ENCODE data around the gene TMEM139.

TMEM139 gene

DNA sequence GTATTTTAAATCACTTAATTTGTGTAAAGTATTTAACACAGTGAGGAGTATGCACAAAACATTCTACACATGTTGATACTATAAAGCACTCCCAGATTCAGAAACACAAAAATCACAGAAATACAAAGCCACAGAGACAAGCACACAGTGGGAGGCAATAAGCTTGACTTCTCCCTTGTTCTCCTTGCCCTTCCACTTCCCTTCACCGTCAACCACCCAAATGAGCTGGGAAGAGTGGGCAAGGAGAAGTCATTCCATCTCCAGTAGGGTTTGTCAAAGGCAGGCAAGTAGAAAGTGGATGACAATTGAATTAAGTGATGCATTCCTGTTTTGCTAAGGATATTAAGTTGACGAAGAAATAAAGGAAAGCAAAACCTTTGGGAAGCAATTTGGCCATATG is 4.2 kb upstream of the TMEM139 start:
- H3K27ac ChIP-seq (ENCODE audit: low read depth, low read length), result no peak overlapping the region
- H3K4me1 ChIP-seq (ENCODE audit: control insufficient read depth, insufficient read depth, low read length), result peaks cover 22% of the 10 kb centered on the region
- H3K36me3 ChIP-seq (ENCODE audit: control insufficient read depth, insufficient read depth, low read length), result no peaks in the 10 kb centered on the region
- peaks cover 7% of the 10 kb centered on the region; the same call in 1 of the 2 replicates for H3K27me3 ChIP-seq (ENCODE audit: control insufficient read depth, insufficient read depth, low read length)
- no peak overlapping the region for H3K9ac ChIP-seq (ENCODE audit: low read depth, low read length)
- no peak overlapping the region for H3K4me3 ChIP-seq (ENCODE audit: low read depth, low read length)
- no peaks in the 10 kb centered on the region for H3K9me3 ChIP-seq (ENCODE audit: control insufficient read depth, insufficient read depth, low read length)

DNA sequence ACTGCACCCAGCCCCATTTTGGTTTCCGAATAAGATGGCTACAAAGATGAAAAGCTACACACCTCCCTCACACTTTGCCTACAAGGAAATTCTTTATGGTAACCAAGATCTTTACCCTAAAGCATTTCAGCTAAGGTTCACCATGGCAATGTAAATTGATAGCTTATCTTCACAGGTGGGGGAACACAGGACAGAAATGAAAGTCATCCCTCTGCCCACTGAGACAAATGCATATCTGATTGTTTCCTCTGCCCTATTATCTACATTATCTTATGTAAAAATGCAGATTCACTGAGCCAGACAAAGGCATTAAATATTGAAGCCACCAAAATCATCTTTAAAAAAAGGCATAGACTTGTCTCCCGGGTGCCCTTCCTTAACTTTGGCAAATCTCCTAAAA is 3.2 kb upstream of the TMEM139 start:
- Histone ChIP-seq H3K9me3 (ENCODE audit: control insufficient read depth, insufficient read depth, low read length) (no peaks in the 10 kb centered on the region), H3K4me3 (ENCODE audit: low read depth, low read length) (no peak overlapping the region), H3K36me3 (ENCODE audit: control insufficient read depth, insufficient read depth, low read length) (no peaks in the 10 kb centered on the region), H3K9ac (ENCODE audit: low read depth, low read length) (no peak overlapping the region), H3K27ac (ENCODE audit: low read depth, low read length) (no peak overlapping the region), H3K27me3 (ENCODE audit: control insufficient read depth, insufficient read depth, low read length) (peaks cover 16% of the 10 kb centered on the region), H3K4me1 (ENCODE audit: control insufficient read depth, insufficient read depth, low read length) (peaks cover 23% of the 10 kb centered on the region)

DNA sequence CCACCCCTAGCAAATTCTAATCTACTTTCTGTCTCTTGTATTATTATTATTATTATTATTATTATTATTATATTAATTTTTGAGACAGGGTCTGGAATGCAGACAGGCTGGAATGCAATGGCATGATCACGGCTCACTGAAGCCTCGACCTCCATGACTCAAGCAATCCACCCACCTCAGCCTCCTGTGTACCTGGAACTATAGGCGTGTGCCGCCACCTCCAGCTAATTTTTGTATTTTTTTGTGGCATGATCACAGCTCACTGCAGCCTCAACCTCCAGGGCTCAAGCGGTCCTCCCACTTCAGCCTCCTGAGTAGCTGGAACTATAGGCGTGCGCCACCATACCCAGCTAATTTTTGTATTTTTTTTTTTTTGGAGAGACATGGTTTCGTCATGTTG is 2.6 kb upstream of the TMEM139 start:
- H3K27ac ChIP-seq (ENCODE audit: low read depth, low read length), result no peak overlapping the region
- peaks cover under 1% of the 10 kb centered on the region; the same call in 1 of the 2 replicates for H3K9me3 ChIP-seq (ENCODE audit: control insufficient read depth, insufficient read depth, low read length)
- no peaks in the 10 kb centered on the region for H3K36me3 ChIP-seq (ENCODE audit: control insufficient read depth, insufficient read depth, low read length)
- H3K9ac ChIP-seq (ENCODE audit: low read depth, low read length), result no peak overlapping the region
- H3K4me1 ChIP-seq (ENCODE audit: control insufficient read depth, insufficient read depth, low read length), result peaks cover 23% of the 10 kb centered on the region
- peaks cover 22% of the 10 kb centered on the region for H3K27me3 ChIP-seq (ENCODE audit: control insufficient read depth, insufficient read depth, low read length)
- no peak overlapping the region for H3K4me3 ChIP-seq (ENCODE audit: low read depth, low read length)

DNA sequence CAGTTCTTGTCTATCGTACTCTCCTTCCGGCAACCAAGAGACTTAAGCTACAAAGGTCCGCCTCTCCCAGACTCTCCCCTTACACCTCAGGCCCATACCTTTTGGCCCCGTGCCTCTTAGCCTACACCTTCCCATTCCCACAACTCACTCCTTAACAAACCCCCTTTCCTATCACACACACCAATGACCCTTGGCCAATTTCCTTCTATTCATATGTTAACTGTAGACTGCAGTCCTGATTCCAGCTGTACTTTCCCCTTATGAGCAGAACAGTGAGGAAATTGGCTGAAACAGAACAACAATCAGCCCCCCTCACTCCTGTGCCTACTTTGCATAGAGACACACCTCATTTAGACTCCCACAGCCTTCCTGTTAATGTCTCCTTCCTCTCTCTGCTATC is 1.4 kb upstream of the TMEM139 start:
- H3K9ac ChIP-seq (ENCODE audit: low read depth, low read length), result no peak overlapping the region
- H3K27ac ChIP-seq (ENCODE audit: low read depth, low read length), result no peak overlapping the region
- no peaks in the 10 kb centered on the region for H3K36me3 ChIP-seq (ENCODE audit: control insufficient read depth, insufficient read depth, low read length)
- H3K4me3 ChIP-seq (ENCODE audit: low read depth, low read length), result no peak overlapping the region
- H3K27me3 ChIP-seq (ENCODE audit: control insufficient read depth, insufficient read depth, low read length), result peaks cover 29% of the 10 kb centered on the region
- peaks cover 6% of the 10 kb centered on the region for H3K9me3 ChIP-seq (ENCODE audit: control insufficient read depth, insufficient read depth, low read length)
- H3K4me1 ChIP-seq (ENCODE audit: control insufficient read depth, insufficient read depth, low read length), result peaks cover 23% of the 10 kb centered on the region

DNA sequence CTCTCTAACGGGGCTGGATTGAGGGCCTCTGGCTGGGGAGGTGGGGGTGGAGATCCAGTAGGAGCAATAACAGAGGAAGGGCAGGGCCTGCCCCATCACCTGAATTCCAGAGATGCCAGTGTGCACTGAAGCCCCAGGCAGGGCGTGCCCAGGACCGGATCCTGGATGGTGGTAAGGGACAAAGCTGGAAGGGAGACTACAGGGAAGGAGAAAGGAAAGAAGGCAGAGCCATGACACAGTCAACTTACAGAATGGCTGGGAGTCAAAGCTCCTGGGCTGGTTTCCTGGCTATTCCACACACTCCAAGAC is 666 bp downstream of the TMEM139 start:
- H3K9ac ChIP-seq (ENCODE audit: low read depth, low read length), result no peak overlapping the region
- H3K4me1 ChIP-seq (ENCODE audit: control insufficient read depth, insufficient read depth, low read length), result peaks cover 29% of the 10 kb centered on the region
- peaks cover 2% of the 10 kb centered on the region for H3K36me3 ChIP-seq (ENCODE audit: control insufficient read depth, insufficient read depth, low read length)
- H3K9me3 ChIP-seq (ENCODE audit: control insufficient read depth, insufficient read depth, low read length), result peaks cover 6% of the 10 kb centered on the region
- no peak overlapping the region for H3K27ac ChIP-seq (ENCODE audit: low read depth, low read length)
- peaks cover 29% of the 10 kb centered on the region for H3K27me3 ChIP-seq (ENCODE audit: control insufficient read depth, insufficient read depth, low read length)
- peak overlapping the region; percentile 53; the same call in 1 of the 2 replicates for H3K4me3 ChIP-seq (ENCODE audit: low read depth, low read length)

DNA sequence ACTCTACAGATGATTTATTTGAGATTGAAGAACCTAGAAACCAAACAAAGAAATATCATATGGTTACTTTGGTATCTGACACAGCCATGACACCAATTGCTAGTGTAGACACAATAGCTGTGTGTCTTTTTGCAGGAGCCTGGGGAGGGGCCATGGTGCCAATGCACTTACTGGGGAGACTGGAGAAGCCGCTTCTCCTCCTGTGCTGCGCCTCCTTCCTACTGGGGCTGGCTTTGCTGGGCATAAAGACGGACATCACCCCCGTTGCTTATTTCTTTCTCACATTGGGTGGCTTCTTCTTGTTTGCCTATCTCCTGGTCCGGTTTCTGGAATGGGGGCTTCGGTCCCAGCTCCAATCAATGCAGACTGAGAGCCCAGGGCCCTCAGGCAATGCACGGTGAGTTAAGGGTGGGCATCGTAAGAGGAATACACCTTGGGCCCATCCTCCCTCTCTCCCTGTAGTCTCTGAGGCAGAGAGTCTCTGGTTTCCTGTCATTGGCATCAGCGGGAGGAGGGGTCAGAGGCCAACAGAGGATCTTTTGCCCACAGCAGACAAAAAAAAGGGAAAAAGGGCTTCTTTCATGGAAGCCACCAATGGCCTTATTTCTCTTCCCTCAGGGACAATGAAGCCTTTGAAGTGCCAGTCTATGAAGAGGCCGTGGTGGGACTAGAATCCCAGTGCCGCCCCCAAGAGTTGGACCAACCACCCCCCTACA is 1.2 kb downstream of the TMEM139 start:
- peaks cover 29% of the 10 kb centered on the region for H3K27me3 ChIP-seq (ENCODE audit: control insufficient read depth, insufficient read depth, low read length)
- H3K9me3 ChIP-seq (ENCODE audit: control insufficient read depth, insufficient read depth, low read length), result peaks cover 6% of the 10 kb centered on the region
- H3K4me1 ChIP-seq (ENCODE audit: control insufficient read depth, insufficient read depth, low read length), result peaks cover 29% of the 10 kb centered on the region
- no peak overlapping the region for H3K9ac ChIP-seq (ENCODE audit: low read depth, low read length)
- H3K27ac ChIP-seq (ENCODE audit: low read depth, low read length), result no peak overlapping the region
- H3K36me3 ChIP-seq (ENCODE audit: control insufficient read depth, insufficient read depth, low read length), result peaks cover 7% of the 10 kb centered on the region
- H3K4me3 ChIP-seq (ENCODE audit: low read depth, low read length), result no peak overlapping the region

DNA sequence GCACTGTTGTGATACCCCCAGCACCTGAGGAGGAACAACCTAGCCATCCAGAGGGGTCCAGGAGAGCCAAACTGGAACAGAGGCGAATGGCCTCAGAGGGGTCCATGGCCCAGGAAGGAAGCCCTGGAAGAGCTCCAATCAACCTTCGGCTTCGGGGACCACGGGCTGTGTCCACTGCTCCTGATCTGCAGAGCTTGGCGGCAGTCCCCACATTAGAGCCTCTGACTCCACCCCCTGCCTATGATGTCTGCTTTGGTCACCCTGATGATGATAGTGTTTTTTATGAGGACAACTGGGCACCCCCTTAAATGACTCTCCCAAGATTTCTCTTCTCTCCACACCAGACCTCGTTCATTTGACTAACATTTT is 1.7 kb downstream of the TMEM139 start:
- H3K27ac ChIP-seq (ENCODE audit: low read depth, low read length), result no peak overlapping the region
- no peak overlapping the region for H3K9ac ChIP-seq (ENCODE audit: low read depth, low read length)
- peaks cover 29% of the 10 kb centered on the region for H3K4me1 ChIP-seq (ENCODE audit: control insufficient read depth, insufficient read depth, low read length)

DNA sequence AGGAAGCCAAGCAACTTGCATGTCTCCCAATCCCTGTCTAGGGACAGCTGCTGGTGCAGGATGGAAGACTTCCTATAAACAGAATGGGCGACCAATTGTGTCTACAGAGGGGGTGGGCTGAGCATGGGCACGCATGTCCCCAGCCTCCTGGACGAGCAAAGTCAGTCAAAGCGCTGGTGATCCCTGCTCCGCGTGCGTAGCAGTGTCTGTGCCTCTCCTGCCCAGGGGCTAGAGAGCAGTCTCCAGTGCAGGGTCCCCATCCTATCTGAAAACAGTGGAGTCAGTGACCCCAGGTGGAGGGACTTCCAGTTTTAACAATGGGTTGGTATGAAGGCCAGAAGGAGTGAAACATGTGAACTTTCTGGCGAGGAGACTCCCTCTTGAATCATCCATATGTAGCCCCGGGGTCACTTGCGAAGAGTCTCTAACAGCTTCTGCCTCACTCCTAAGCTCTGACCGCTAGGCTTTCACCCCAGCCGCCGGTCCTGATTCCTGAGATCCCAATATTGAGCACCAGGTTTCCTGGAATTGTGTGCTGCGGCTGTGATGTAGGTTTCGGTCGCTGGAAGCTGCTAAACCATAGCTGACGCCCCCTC is 2.7 kb downstream of the TMEM139 start:
- Histone ChIP-seq H3K27me3 (ENCODE audit: control insufficient read depth, insufficient read depth, low read length) (peaks cover 29% of the 10 kb centered on the region), H3K9ac (ENCODE audit: low read depth, low read length) (no peak overlapping the region), H3K27ac (ENCODE audit: low read depth, low read length) (no peak overlapping the region), H3K4me1 (ENCODE audit: control insufficient read depth, insufficient read depth, low read length) (peaks cover 29% of the 10 kb centered on the region), H3K36me3 (ENCODE audit: control insufficient read depth, insufficient read depth, low read length) (peaks cover 20% of the 10 kb centered on the region), H3K4me3 (ENCODE audit: low read depth, low read length) (peak overlapping the region; percentile 38; the same call in 1 of the 2 replicates), H3K9me3 (ENCODE audit: control insufficient read depth, insufficient read depth, low read length) (peaks cover 6% of the 10 kb centered on the region)

More for the DNA sequence above, 1.7 kb downstream of the TMEM139 start:
- Histone ChIP-seq H3K36me3 (ENCODE audit: control insufficient read depth, insufficient read depth, low read length) (peaks cover 13% of the 10 kb centered on the region), H3K9me3 (ENCODE audit: control insufficient read depth, insufficient read depth, low read length) (peaks cover 6% of the 10 kb centered on the region), H3K27me3 (ENCODE audit: control insufficient read depth, insufficient read depth, low read length) (peaks cover 29% of the 10 kb centered on the region), H3K4me3 (ENCODE audit: low read depth, low read length) (no peak overlapping the region)

DNA sequence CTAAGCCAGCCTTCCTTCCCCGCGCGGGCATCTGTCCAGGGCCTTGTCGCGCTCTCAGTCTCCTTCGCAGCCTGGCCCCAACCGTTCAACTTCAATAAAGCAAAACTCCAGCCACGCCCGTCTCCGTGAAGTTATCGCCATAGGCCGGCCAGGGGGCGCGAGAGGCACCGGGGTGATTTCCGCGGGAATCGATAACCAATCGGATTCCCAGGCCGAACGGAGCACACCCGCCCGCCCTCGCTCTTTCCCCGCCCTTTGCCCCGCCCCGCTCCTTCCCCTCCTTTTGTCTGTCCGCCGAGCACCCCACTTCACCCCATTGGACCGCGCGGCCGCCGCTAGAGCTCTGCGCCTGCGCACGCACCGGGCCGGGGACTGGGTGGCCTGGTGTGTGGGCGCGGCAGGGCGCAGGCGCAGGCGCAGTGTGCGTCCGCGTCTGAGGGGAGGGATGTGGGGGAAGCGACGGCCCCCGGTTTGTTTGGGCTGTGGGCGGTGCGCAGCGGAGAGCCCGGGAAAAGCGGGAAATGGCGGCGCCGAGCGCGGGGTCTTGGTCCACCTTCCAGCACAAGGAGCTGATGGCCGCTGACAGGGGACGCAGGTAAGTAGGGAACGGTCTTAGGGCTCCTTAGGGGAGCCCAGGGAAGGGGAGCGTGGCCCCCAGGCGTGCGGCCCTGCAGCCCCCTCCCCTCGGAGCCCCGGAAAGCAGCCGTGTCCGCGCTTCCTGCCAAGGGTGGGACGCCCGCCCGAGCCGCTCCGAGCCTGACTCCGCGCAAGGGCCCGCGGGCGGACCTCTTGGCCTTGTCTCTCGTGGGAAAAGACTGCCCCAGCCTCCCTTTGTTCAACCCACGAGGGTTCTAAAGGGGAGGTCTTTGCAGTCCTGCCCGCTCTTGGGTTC is 3.4 kb downstream of the TMEM139 start, which contains the start of gene CASP2:
Gene CASP2, plus strand, starts transcription at position 417 of the 892 bp plus-strand sequence. Its CDS starts 105 bp downstream, at position 522.
- H3K4me3 ChIP-seq (ENCODE audit: low read depth, low read length), result peak within 1 kb of the TSS; percentile 82
- peak within 1 kb of the TSS; percentile 97 for H3K9ac ChIP-seq (ENCODE audit: low read depth, low read length)
- peaks cover 6% of the 10 kb centered on the region for H3K9me3 ChIP-seq (ENCODE audit: control insufficient read depth, insufficient read depth, low read length)
- H3K27me3 ChIP-seq (ENCODE audit: control insufficient read depth, insufficient read depth, low read length), result peaks cover 29% of the 10 kb centered on the region
- H3K27ac ChIP-seq (ENCODE audit: low read depth, low read length), result peak within 1 kb of the TSS; percentile 88
- peaks cover 28% of the 10 kb centered on the region for H3K4me1 ChIP-seq (ENCODE audit: control insufficient read depth, insufficient read depth, low read length)
- H3K36me3 ChIP-seq (ENCODE audit: control insufficient read depth, insufficient read depth, low read length), result peaks cover 27% of the 10 kb centered on the region

DNA sequence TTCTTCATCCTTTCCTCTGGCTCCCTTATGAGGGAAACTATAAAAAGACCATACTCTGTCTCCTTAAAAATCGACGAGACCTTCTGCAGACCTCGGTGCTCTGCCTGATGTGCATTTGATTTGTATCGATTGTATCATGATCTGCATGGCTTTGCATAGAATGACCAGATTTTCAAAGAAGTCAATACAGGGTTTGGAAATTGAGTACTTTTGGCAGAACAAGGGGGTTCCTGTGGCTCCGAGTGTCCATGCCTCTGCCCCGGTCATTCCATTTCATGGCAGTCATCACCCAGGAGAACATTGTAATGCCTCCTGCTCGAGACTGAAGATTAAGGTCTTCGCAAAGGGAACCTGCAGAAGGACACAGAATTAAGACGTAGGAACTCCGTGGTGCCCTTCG is 4.1 kb downstream of the TMEM139 start:
- Histone ChIP-seq H3K4me1 (ENCODE audit: control insufficient read depth, insufficient read depth, low read length) (peaks cover 22% of the 10 kb centered on the region), H3K36me3 (ENCODE audit: control insufficient read depth, insufficient read depth, low read length) (peaks cover 34% of the 10 kb centered on the region), H3K27me3 (ENCODE audit: control insufficient read depth, insufficient read depth, low read length) (peaks cover 29% of the 10 kb centered on the region), H3K27ac (ENCODE audit: low read depth, low read length) (peak overlapping the region; percentile 88), H3K9me3 (ENCODE audit: control insufficient read depth, insufficient read depth, low read length) (peaks cover 6% of the 10 kb centered on the region), H3K9ac (ENCODE audit: low read depth, low read length) (peak overlapping the region; percentile 97), H3K4me3 (ENCODE audit: low read depth, low read length) (peak overlapping the region; percentile 82)
